Testis (tissue), 2 donors: ENCODE results near the gene TMEM38B.

Experiments used
- CTCF ChIP-seq, 3 experiments: fragments of 450-650 bp in 2 of 3; fragments of 200-600 bp in 1 of 3; sonication (generic) in 1 of 3; IDR thresholded peaks; one replicate each; pipeline ENCODE4 v1.5.1; 2016 to 2019; ENCODE audit warnings: antibody characterized with exemption in 3 of 3, mild to moderate bottlenecking in 2 of 3, moderate library complexity in 1 of 3
- POLR2A ChIP-seq: fragments of 450-650 bp; IDR thresholded peaks from one replicate; pipeline ENCODE4 v1.6.1; 2017; ENCODE audit warnings: antibody characterized with exemption, mild to moderate bottlenecking, moderate library complexity

GRCh38 chr9:105697871-105698270 lies 3.5 kb downstream of the TMEM38B start:
- TF ChIP-seq CTCF (IDR thresholded peaks at IDR 0.05) (no peak), POLR2A (no peak)
